Suprapubic skin (tissue), 4 donors: ENCODE data around the gene MCF2L. TPM values are rescaled to one million over a fixed set of nuclear protein-coding genes. Genes with fewer than 3 reads are reported as not detected.

Experiments
- DNase-seq, 2 donors: peaks; one replicate each; pipeline ENCODE4 v3.0.0-alpha.2; 2019; ENCODE audit warnings: low spot score in 2 of 2
- H3K27ac ChIP-seq: fragments of 200-600 bp; sonication (generic); one replicate; pipeline ENCODE4 v1.5.1; 2019
- H3K27me3 ChIP-seq: fragments of 200-600 bp; sonication (generic); one replicate; pipeline ENCODE4 v1.5.1; 2019
- H3K36me3 ChIP-seq: fragments of 200-600 bp; sonication (generic); one replicate; pipeline ENCODE4 v1.5.1; 2019
- H3K4me1 ChIP-seq: fragments of 200-600 bp; sonication (generic); one replicate; pipeline ENCODE4 v1.5.1; 2019
- H3K4me3 ChIP-seq: fragments of 200-600 bp; sonication (generic); one replicate; pipeline ENCODE4 v1.5.1; 2019; ENCODE audit warnings: mild to moderate bottlenecking
- H3K9me3 ChIP-seq: fragments of 200-600 bp; sonication (generic); one replicate; pipeline ENCODE4 v1.5.1; 2019
- EP300 ChIP-seq: sonication (generic); formaldehyde crosslinking; IDR thresholded peaks from one replicate; pipeline ENCODE4 v1.6.1; 2017; ENCODE audit warnings: antibody characterized with exemption
- POLR2A ChIP-seq, 2 donors: fragments of 450-650 bp; IDR thresholded peaks; one replicate each; pipeline ENCODE4 v1.6.1; 2017; ENCODE audit warnings: antibody characterized with exemption in 2 of 2, mild to moderate bottlenecking in 2 of 2, moderate library complexity in 2 of 2
- POLR2AphosphoS5 ChIP-seq, 3 donors: sonication (generic); formaldehyde crosslinking; IDR thresholded peaks; one replicate each; pipeline ENCODE4 v1.6.1; 2017; ENCODE audit warnings: antibody characterized with exemption in 3 of 3
- WGBS: methylation state at CpG from one replicate; pipeline ENCODE4 v1.1.5; 2018; 5-methylcytosine and 5-hydroxymethylcytosine counted together
- total RNA-seq, 4 donors: library from RNA; depleted of rRNA; stranded (reverse); fragments of >200 nt; gene quantifications; one replicate each; pipeline ENCODE4 v1.1.0, GENCODE V29; 2016
- TF ChIP-seq, protein P1 (sequence below), 2 donors: fragments of 200-600 bp in 1 of 2; fragments of 450-650 bp in 1 of 2; sonication (generic) in 1 of 2; IDR thresholded peaks; one replicate each; pipeline ENCODE4 v1.5.1; 2016 to 2019; ENCODE audit warnings: antibody characterized with exemption in 2 of 2, mild to moderate bottlenecking in 1 of 2, moderate library complexity in 1 of 2

The MCF2L gene
- total RNA-seq, 4 donors from 2014 or later, result 25.4 to 144 (median 50.0) TPM

GRCh38 chr13:113036401-113036800, 67.4 kb downstream of the MCF2L start:
- Histone ChIP-seq H3K4me1 (peaks cover 7% of the 10 kb centered on the region), H3K36me3 (no peaks in the 10 kb centered on the region), H3K27me3 (no peaks in the 10 kb centered on the region), H3K27ac (no peak overlapping the region), H3K9me3 (no peaks in the 10 kb centered on the region), H3K4me3 (no peak overlapping the region)
- 95% methylated on average over 14 of the region's 14 CpGs for WGBS
- DNase-seq, result no peak
- TF ChIP-seq, protein P1, sequence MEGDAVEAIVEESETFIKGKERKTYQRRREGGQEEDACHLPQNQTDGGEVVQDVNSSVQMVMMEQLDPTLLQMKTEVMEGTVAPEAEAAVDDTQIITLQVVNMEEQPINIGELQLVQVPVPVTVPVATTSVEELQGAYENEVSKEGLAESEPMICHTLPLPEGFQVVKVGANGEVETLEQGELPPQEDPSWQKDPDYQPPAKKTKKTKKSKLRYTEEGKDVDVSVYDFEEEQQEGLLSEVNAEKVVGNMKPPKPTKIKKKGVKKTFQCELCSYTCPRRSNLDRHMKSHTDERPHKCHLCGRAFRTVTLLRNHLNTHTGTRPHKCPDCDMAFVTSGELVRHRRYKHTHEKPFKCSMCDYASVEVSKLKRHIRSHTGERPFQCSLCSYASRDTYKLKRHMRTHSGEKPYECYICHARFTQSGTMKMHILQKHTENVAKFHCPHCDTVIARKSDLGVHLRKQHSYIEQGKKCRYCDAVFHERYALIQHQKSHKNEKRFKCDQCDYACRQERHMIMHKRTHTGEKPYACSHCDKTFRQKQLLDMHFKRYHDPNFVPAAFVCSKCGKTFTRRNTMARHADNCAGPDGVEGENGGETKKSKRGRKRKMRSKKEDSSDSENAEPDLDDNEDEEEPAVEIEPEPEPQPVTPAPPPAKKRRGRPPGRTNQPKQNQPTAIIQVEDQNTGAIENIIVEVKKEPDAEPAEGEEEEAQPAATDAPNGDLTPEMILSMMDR (IDR thresholded peaks at IDR 0.05), result no peak
- TF ChIP-seq POLR2A (IDR thresholded peaks at IDR 0.05) (no peak), POLR2AphosphoS5 (IDR thresholded peaks at IDR 0.05) (no peak)

DNA sequence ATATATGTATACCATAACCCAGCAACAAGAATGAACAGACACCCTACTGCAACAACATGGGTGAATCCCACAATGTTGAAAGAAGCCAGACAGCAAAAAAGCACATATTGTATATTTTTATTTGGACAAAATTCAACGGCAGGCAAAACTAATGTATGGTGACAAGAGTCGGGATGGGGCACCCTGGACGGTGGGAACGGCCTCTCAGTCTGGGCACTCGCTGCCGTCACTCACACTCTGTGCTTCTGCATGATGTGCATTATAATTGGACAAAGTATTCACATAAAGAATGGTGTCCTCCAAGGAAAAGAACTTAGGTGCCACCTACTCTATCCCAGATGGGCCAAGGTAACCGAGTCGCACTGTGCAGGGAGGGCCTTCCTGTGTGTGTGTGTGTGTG, 71.0 kb downstream of the MCF2L start:
- Histone ChIP-seq H3K36me3 (peaks cover 5% of the 10 kb centered on the region), H3K9me3 (no peaks in the 10 kb centered on the region), H3K4me1 (peaks cover 3% of the 10 kb centered on the region), H3K4me3 (no peak overlapping the region), H3K27me3 (peaks cover 4% of the 10 kb centered on the region), H3K27ac (no peak overlapping the region)
- TF ChIP-seq, protein P1 (IDR thresholded peaks at IDR 0.05), result no peak
- TF ChIP-seq POLR2A (IDR thresholded peaks at IDR 0.05) (no peak), EP300 (no peak), POLR2AphosphoS5 (IDR thresholded peaks at IDR 0.05) (no peak)
- DNase-seq, result no peak
- 86% methylated on average over 8 of the region's 8 CpGs for WGBS

GRCh38 chr13:113040597-113041292, 71.7 kb downstream of the MCF2L start:
- H3K4me3 ChIP-seq, result no peak overlapping the region
- peaks cover 12% of the 10 kb centered on the region for H3K36me3 ChIP-seq
- DNase-seq, result no peak
- peaks cover 4% of the 10 kb centered on the region for H3K27me3 ChIP-seq
- WGBS, result 73% methylated on average over 9 of the region's 13 CpGs
- H3K9me3 ChIP-seq, result no peaks in the 10 kb centered on the region
- TF ChIP-seq POLR2AphosphoS5 (IDR thresholded peaks at IDR 0.05) (no peak), EP300 (no peak), POLR2A (IDR thresholded peaks at IDR 0.05) (no peak)
- TF ChIP-seq, protein P1 (IDR thresholded peaks at IDR 0.05), result no peak
- no peak overlapping the region for H3K27ac ChIP-seq
- H3K4me1 ChIP-seq, result no peaks in the 10 kb centered on the region

DNA sequence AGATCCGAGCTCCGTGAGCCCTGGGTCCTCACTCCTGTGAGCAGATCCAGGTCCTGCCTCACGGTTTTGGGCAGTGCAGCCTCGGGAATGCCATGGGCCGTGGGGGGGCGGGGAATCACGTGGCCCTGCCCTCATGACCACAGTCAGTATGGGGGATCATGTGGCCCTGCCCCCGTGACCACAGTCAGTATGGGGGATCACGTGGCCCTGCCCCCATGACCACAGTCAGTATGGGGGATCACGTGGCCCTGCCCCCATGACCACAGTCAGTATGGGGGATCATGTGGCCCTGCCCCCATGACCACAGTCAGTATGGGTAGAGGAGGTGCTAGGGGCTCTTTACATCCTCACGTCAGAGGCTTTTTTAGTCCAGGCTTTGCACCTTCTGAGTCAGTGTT, 72.3 kb downstream of the MCF2L start:
- Histone ChIP-seq H3K9me3 (no peaks in the 10 kb centered on the region), H3K27ac (no peak overlapping the region), H3K27me3 (peaks cover 4% of the 10 kb centered on the region), H3K4me3 (no peak overlapping the region), H3K36me3 (peaks cover 17% of the 10 kb centered on the region), H3K4me1 (no peaks in the 10 kb centered on the region)
- TF ChIP-seq POLR2AphosphoS5 (IDR thresholded peaks at IDR 0.05), result no peak
- TF ChIP-seq, protein P1 (IDR thresholded peaks at IDR 0.05), result no peak
- WGBS, result 49% methylated on average over 4 of the region's 11 CpGs
- DNase-seq, result no peak

DNA sequence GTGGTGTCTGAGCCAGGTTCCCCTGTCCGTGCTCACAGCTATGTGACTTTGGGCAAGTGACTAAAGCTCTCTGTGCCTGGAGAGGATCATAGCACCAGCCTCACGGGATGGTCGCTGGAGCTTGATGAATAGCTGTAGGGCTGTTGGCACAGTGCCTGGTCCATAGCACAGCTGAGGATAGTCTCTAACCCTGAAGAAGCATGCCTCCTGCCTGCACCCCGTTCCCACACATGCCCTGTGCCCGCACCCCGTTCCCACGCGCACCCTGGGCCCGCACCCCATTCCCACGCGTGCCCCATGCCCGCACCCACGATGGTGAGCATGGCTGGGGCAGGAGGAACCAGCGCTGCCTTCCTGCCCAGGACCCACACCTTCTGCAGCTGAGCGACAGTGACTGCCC, 72.9 kb downstream of the MCF2L start:
- no peak for DNase-seq
- Histone ChIP-seq H3K9me3 (no peaks in the 10 kb centered on the region), H3K4me1 (no peaks in the 10 kb centered on the region), H3K27ac (no peak overlapping the region), H3K27me3 (peaks cover 4% of the 10 kb centered on the region), H3K4me3 (no peak overlapping the region), H3K36me3 (peaks cover 23% of the 10 kb centered on the region)
- 82% methylated on average over 4 of the region's 15 CpGs for WGBS
- TF ChIP-seq, protein P1 (IDR thresholded peaks at IDR 0.05), result no peak
- TF ChIP-seq POLR2A (IDR thresholded peaks at IDR 0.05) (no peak), POLR2AphosphoS5 (IDR thresholded peaks at IDR 0.05) (no peak), EP300 (no peak)
